HK-2 (cell line): ENCODE data around the gene PGS1.
"Not testable (repeated sequence)": the region's sequence is repeated elsewhere in the genome, so short reads cannot be mapped to it uniquely, and the experiment has no call there.

Experiments used
- DNase-seq: peaks from one replicate; pipeline ENCODE4 v3.0.0-alpha.2; 2018; ENCODE audit not compliant: unreplicated experiment

PGS1 gene, protein sequence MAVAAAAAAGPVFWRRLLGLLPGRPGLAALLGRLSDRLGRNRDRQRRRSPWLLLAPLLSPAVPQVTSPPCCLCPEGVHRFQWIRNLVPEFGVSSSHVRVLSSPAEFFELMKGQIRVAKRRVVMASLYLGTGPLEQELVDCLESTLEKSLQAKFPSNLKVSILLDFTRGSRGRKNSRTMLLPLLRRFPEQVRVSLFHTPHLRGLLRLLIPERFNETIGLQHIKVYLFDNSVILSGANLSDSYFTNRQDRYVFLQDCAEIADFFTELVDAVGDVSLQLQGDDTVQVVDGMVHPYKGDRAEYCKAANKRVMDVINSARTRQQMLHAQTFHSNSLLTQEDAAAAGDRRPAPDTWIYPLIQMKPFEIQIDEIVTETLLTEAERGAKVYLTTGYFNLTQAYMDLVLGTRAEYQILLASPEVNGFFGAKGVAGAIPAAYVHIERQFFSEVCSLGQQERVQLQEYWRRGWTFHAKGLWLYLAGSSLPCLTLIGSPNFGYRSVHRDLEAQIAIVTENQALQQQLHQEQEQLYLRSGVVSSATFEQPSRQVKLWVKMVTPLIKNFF

GRCh38 chr17:78378225-78379130, at the start of gene PGS1:
TSS of gene PGS1 (plus strand) at chr17:78378649. CDS start at chr17:78378666, 17 bp downstream.
- peak; percentile 79 for DNase-seq

GRCh38 chr17:78329263-78330059, 49.0 kb upstream of the PGS1 start:
- DNase-seq: peak; percentile 78

DNA sequence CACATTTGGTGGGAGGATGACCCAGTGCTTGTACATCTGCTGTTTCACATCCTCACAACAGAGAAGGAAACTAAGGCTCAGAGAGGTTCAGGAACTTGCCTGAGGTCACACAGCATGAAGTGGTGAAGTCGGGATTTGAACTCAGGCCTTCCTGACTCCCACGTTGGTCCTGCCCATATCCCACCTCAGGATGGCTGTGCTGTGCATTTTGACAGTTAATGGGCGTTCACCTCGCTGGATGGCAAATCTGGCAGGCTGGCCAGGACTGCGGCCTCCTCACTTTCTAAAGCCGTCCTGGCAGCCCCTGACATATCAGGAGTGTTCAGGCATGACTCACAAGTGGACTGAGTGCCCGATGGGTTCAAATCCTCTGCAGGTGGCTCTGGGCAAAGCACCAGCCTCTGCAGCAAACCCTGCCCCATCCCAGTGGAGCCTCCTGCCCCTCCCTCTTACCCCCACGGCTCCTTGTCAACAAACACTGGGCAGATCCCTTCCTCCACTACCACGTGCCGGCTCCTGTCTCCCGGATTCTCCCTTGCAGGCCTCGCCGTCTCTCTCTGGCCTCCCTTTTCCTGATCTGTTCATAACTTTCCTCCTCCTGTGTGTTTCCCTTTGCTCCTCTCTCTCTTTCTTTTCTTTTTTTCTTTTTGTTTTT, 47.8 kb upstream of the PGS1 start:
- DNase-seq: no peak

- not testable (repeated sequence) for DNase-seq
Observed at GRCh38 chr17:78331355-78331754, 47.1 kb upstream of the PGS1 start.

DNA sequence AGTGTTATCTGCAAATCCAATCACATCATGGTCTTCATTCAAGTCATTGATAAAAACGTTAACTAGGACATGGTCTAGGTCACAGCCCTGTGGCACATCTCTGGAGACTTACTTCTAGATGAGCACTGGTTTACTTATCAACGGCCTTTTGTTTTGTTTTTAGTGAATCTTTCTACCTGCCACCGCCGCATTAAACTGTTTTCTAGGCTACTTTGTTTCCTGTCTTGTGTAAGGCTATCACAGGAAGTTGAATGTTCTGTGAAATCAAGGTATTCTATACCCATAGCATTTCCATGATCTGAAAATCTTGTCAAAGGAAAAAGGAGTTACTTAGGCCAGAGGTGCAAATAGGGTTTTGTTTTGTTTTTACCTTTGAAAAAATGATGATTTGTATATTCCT, 45.5 kb upstream of the PGS1 start:
- no peak for DNase-seq

DNA sequence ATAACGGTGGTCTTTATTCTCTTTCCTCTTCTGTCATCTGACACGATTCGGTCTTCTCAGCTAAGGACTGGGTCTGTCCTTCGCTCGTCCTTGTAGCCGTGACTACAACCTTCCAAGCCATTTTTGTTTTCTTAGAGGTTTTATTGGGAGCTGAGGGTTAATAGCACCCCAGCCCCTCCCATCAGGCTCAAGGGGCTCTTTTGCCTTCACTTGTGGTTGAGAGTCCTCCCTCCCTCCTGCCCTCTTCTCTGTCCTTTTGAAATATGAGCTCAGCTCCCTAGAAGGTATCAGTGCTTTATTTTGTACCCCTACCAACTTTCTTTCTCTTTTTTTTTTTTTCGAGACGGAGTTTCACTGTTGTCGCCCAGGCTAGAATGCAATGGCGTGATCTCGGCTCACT, 43.2 kb upstream of the PGS1 start:
- DNase-seq: no peak

DNA sequence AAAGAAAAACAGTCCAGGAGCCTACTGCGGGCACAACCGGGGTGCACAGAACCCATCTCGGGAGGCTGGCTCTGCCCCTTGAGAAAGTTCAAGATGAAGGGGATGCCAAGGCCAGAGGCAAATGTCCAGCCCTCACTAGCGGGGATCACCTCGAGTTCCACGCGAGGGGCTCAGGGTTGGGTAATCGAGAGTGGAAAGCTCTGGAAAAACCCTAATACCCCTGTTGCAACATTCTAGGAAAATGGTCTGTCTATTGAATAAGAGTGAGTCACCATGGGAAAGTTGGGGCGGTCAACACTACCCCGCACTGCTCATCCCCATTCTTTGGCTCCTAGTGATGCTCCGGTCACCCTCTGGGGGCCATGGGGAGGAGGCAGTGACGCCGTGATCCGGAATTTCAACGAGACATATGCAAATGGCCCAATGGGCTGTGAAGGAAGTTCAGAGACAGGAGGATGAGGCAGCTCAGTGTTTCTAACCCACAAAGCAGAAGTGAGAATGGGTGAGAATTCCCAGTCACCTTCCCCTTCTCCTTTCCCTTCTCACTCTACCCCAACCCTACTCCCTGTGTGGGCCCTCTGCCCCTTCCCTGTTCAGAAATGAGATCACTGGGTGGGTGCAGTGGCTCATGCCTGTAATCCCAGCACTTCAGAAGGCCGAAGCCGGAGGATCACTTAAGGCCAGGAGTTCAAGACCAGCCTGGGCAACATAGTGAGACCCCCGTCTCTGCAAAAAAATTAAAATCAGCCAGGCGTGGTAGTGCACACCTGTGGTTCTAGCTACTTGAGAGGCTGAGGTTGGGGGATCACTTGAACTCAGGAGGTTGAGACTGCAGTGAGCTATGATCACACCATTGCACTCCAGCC, 41.0 kb upstream of the PGS1 start:
- DNase-seq: peak; percentile 43

- no peak for DNase-seq
Observed at GRCh38 chr17:78338486-78339259, 39.8 kb upstream of the PGS1 start.

- no peak for DNase-seq
Observed at GRCh38 chr17:78340183-78340955, 38.1 kb upstream of the PGS1 start.

DNA sequence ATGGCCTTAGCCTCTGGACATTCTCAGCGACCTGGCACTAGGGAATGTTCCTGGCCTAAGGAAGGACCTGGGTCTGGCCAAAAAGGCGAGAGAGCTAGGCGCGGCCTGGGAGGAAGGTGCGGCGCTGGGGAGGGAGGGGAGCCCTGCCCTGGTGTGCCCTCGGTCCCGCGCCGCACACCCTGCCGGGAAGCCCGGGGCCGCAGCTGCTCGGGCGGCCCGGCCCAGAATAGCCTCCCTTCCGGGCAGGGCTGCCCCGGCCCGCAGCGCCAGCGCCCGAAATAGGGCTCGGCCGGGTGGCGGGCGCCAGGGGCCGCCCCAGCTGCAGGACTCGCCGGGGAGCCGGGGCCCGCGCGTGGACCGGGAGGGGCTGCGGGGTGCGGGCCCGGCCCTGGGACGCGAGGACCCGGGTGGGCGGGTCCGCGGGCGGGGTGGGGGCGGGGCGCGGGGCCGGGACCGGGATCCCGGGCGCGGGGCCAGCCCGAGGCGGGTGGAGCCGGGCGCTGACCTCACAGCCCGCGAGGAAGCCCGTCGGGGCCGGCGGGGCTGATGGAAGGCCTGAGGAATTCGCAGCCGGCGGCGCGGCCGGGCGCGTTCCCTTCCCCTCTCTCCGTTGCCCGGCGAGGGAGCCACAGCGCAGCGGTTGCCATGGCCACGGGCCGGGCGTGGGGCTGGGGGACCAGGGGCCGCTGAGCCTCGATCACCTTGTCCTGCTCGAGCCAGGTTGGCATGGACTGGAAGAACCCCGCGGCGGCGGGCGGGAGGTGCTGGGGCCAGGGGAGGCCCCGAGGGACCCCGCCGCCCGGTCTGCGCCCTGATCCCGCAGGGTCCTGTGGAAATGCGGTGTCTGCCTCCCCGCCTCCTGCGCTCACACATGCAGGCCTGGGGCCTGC, 36.6 kb upstream of the PGS1 start:
- DNase-seq: peak; percentile 75

DNA sequence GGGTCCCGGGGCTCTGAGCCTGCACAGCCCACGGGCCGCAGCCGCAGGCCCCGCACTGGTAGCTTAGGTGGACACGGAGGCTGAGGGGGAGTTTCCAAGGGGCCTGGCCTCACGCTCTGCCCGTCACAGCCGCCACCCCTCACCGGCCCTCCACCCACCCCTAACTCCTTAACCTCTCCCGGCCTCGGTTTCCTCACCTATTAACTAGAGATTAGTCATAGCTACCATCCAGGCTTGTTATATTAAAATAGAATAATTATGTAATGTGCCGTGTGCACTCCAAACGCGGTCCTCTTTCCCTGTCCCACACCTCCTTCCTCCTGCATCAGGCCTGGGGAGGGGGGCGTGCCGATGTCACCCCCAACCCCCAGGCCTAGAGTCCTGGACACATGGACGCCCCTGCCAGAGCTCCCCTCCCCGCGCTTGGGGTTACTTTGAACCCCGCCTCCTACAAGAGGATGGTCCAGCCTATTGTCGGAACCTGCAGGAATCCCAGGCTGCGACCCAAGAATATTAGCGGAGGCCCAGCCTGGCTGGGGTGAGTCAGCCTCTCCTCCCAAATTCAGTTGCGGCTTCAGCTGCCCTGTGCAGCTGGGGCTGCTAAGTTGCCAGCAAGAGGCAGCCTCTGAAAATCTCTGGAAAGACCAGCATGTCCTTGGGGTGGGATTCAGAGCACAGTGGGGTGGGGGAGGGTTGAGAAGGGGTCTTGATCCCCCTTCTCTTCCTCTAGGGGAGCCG, 35.8 kb upstream of the PGS1 start:
- DNase-seq: peak; percentile 75

- peak; percentile 80 for DNase-seq
Observed at GRCh38 chr17:78343187-78343542, 35.3 kb upstream of the PGS1 start.

GRCh38 chr17:78343543-78344201, 34.8 kb upstream of the PGS1 start:
- peak; percentile 73 for DNase-seq

DNA sequence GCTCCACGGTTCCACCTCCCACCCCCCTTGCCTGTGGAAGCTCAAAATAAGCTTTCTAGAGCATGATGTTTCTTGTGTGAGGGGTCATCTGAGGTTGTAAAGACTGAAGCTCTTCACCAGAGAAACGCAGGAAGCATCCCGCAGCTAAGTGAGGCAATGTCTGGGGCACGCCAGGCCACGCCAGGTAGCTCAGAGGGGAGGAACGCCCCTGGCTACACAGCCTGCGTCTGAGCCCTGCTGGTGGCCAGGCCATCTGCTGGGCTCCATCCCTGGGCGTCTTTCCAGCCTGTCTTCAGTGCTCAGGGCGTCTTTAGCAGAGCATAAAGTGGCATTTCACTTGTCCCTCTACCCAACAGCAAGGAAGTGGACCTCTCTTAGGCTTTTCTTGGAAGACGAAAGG, 33.8 kb upstream of the PGS1 start:
- no peak for DNase-seq

DNA sequence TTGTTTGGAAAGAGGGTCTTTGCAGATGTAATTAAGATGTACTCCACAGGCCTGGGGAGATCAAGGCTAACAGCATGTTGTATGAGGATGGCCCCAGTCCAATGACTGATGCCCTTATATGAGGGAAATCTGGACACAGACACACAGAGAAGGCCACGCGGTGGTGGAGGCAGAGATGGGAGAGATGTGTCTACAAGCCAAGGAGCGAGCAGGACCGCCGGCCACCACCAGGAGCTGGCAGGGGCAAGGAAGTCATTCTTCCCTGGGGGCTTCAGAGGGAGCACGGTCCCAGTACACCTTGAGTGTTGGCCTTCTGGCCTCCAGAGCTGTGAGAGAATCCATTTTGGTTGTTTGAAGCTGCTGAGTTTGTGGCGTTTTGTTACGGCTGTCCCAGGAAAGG, 33.3 kb upstream of the PGS1 start:
- DNase-seq: no peak

- DNase-seq: no peak
Observed at GRCh38 chr17:78345791-78346494, 32.5 kb upstream of the PGS1 start.
